Liver (tissue), 3 donors: Measurements from ENCODE around the gene PEX11A.

ENCODE experiments used
- GABPA ChIP-seq, 2 donors: IDR thresholded peaks in 1 of 2; conservative IDR thresholded peaks in 1 of 2; 2 replicates each; pipeline ENCODE4 v1.6.1; 2016; ENCODE audit warnings: antibody characterized with exemption in 2 of 2, mild to moderate bottlenecking in 1 of 2, moderate library complexity in 1 of 2
- HNF4A ChIP-seq, 2 donors: conservative IDR thresholded peaks; 2 replicates each; pipeline ENCODE4 v1.6.1; 2016; ENCODE audit warnings: antibody characterized with exemption in 2 of 2, mild to moderate bottlenecking in 2 of 2
- JUND ChIP-seq, 2 donors: IDR thresholded peaks; 2 replicates each; pipeline ENCODE4 v1.6.1; 2016; ENCODE audit warnings: antibody characterized with exemption in 2 of 2
- NR2F2 ChIP-seq: IDR thresholded peaks from 2 replicates; pipeline ENCODE4 v1.6.1; 2016; ENCODE audit warnings: antibody characterized with exemption
- RAD21 ChIP-seq, 2 donors: IDR thresholded peaks; 2 replicates each; pipeline ENCODE4 v1.6.1; 2016; ENCODE audit warnings: antibody characterized with exemption in 2 of 2, mild to moderate bottlenecking in 2 of 2
- SP1 ChIP-seq: IDR thresholded peaks from 2 replicates; pipeline ENCODE4 v1.6.1; 2018; ENCODE audit warnings: antibody characterized with exemption, mild to moderate bottlenecking
- TAF1 ChIP-seq: conservative IDR thresholded peaks from 2 replicates; pipeline ENCODE4 v1.6.1; 2016; ENCODE audit warnings: antibody characterized with exemption, mild to moderate bottlenecking
- TF ChIP-seq, protein P1 (sequence below): IDR thresholded peaks from 2 replicates; pipeline ENCODE4 v1.6.1; 2016; ENCODE audit warnings: antibody characterized with exemption
- TF ChIP-seq, protein P2 (sequence below): fragments of 150-350 bp; IDR thresholded peaks from 2 replicates; pipeline ENCODE4 v1.5.1; 2017; ENCODE audit warnings: improper control_type of control experiment, low read depth, low read length; ENCODE audit not compliant: missing input control
- TF ChIP-seq, protein P3 (sequence below): IDR thresholded peaks from 2 replicates; pipeline ENCODE4 v1.6.1; 2016; ENCODE audit warnings: antibody characterized with exemption
- TF ChIP-seq, protein P4 (sequence below): IDR thresholded peaks from 2 replicates; pipeline ENCODE4 v1.6.1; 2016; ENCODE audit warnings: antibody characterized with exemption, mild to moderate bottlenecking
- TF ChIP-seq, protein P5 (sequence below): IDR thresholded peaks from 2 replicates; pipeline ENCODE4 v1.6.1; 2016; ENCODE audit warnings: antibody characterized with exemption
- donor health status: healthy.
- donor health status: healthy.

DNA sequence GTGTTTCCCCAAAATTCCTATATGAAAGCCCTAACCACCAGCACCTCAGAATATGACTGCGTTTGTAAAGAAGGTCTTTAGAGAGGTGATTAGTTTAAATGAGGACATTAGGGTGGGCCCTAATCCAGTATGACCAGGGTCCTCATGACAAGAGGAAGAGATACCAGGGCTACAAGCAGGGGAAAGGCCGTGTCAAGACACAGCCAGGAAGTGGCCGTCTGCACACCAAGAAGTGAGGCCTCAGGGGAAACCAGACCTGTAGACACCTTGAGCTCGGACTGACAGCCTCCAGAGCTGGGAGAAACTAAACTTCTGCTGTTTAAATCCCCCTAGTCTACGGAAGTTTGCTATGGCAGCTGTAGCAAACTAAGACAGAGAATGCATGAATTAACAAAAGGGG is 49.5 kb downstream of the PEX11A start:
- TF ChIP-seq, protein P1, sequence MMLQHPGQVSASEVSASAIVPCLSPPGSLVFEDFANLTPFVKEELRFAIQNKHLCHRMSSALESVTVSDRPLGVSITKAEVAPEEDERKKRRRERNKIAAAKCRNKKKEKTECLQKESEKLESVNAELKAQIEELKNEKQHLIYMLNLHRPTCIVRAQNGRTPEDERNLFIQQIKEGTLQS: no peak
- TF ChIP-seq, protein P2, sequence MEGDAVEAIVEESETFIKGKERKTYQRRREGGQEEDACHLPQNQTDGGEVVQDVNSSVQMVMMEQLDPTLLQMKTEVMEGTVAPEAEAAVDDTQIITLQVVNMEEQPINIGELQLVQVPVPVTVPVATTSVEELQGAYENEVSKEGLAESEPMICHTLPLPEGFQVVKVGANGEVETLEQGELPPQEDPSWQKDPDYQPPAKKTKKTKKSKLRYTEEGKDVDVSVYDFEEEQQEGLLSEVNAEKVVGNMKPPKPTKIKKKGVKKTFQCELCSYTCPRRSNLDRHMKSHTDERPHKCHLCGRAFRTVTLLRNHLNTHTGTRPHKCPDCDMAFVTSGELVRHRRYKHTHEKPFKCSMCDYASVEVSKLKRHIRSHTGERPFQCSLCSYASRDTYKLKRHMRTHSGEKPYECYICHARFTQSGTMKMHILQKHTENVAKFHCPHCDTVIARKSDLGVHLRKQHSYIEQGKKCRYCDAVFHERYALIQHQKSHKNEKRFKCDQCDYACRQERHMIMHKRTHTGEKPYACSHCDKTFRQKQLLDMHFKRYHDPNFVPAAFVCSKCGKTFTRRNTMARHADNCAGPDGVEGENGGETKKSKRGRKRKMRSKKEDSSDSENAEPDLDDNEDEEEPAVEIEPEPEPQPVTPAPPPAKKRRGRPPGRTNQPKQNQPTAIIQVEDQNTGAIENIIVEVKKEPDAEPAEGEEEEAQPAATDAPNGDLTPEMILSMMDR: no peak
- TF ChIP-seq, protein P3, sequence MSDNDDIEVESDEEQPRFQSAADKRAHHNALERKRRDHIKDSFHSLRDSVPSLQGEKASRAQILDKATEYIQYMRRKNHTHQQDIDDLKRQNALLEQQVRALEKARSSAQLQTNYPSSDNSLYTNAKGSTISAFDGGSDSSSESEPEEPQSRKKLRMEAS: no peak
- TF ChIP-seq JUND (IDR thresholded peaks at IDR 0.05): no peak
- no peak for TF ChIP-seq RAD21 (IDR thresholded peaks at IDR 0.05)
- no peak for TF ChIP-seq TAF1
- no peak for TF ChIP-seq GABPA (IDR thresholded peaks at IDR 0.05 in 1 of 2, conservative IDR thresholded peaks at IDR 0.05 in 1 of 2)
- no peak for TF ChIP-seq SP1
- TF ChIP-seq HNF4A (conservative IDR thresholded peaks at IDR 0.05): no peak
- no peak for TF ChIP-seq NR2F2
- TF ChIP-seq, protein P4, sequence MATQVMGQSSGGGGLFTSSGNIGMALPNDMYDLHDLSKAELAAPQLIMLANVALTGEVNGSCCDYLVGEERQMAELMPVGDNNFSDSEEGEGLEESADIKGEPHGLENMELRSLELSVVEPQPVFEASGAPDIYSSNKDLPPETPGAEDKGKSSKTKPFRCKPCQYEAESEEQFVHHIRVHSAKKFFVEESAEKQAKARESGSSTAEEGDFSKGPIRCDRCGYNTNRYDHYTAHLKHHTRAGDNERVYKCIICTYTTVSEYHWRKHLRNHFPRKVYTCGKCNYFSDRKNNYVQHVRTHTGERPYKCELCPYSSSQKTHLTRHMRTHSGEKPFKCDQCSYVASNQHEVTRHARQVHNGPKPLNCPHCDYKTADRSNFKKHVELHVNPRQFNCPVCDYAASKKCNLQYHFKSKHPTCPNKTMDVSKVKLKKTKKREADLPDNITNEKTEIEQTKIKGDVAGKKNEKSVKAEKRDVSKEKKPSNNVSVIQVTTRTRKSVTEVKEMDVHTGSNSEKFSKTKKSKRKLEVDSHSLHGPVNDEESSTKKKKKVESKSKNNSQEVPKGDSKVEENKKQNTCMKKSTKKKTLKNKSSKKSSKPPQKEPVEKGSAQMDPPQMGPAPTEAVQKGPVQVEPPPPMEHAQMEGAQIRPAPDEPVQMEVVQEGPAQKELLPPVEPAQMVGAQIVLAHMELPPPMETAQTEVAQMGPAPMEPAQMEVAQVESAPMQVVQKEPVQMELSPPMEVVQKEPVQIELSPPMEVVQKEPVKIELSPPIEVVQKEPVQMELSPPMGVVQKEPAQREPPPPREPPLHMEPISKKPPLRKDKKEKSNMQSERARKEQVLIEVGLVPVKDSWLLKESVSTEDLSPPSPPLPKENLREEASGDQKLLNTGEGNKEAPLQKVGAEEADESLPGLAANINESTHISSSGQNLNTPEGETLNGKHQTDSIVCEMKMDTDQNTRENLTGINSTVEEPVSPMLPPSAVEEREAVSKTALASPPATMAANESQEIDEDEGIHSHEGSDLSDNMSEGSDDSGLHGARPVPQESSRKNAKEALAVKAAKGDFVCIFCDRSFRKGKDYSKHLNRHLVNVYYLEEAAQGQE: no peak
- TF ChIP-seq, protein P5, sequence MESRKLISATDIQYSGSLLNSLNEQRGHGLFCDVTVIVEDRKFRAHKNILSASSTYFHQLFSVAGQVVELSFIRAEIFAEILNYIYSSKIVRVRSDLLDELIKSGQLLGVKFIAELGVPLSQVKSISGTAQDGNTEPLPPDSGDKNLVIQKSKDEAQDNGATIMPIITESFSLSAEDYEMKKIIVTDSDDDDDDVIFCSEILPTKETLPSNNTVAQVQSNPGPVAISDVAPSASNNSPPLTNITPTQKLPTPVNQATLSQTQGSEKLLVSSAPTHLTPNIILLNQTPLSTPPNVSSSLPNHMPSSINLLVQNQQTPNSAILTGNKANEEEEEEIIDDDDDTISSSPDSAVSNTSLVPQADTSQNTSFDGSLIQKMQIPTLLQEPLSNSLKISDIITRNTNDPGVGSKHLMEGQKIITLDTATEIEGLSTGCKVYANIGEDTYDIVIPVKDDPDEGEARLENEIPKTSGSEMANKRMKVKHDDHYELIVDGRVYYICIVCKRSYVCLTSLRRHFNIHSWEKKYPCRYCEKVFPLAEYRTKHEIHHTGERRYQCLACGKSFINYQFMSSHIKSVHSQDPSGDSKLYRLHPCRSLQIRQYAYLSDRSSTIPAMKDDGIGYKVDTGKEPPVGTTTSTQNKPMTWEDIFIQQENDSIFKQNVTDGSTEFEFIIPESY: no peak
